HTERT RPE-1 (cell line): ENCODE results near the gene GPR35.
"Not testable (repeated sequence)": the region's sequence is repeated elsewhere in the genome, so short reads cannot be mapped to it uniquely, and the experiment has no call there.

Source experiments
- in situ Hi-C: fragments of 300-500 bp; cut with MboI; formaldehyde crosslinking; loops from 4 replicates; pipeline ENCODE4 v1.14.3; 2020; ENCODE audit warnings: low sequenced_read_pairs

Gene GPR35

GRCh38 chr2:240650254-240650965 is 25.1 kb downstream of the GPR35 start:
- in situ Hi-C loops, result no loop called here

- in situ Hi-C loops, result no loop called here
Observed at GRCh38 chr2:240651185-240651584, 25.9 kb downstream of the GPR35 start.

GRCh38 chr2:240655931-240656886 is 30.9 kb downstream of the GPR35 start:
- in situ Hi-C loops, result no loop called here

- in situ Hi-C loops, result not testable (repeated sequence)
Observed at GRCh38 chr2:240659883-240660282, 34.6 kb downstream of the GPR35 start.

GRCh38 chr2:240662681-240663080 is 37.4 kb downstream of the GPR35 start:
- in situ Hi-C loops, result no loop called here

- in situ Hi-C loops, result no loop called here
Observed at GRCh38 chr2:240663546-240664190, 38.4 kb downstream of the GPR35 start.

- in situ Hi-C loops, result no loop called here
Observed at GRCh38 chr2:240664622-240665021, 39.3 kb downstream of the GPR35 start.

GRCh38 chr2:240670402-240670801 is 45.1 kb downstream of the GPR35 start:
- in situ Hi-C loops, result no loop called here

GRCh38 chr2:240670950-240671349 is 45.7 kb downstream of the GPR35 start:
- in situ Hi-C loops, result no loop called here

- in situ Hi-C loops, result no loop called here
Observed at GRCh38 chr2:240672076-240672700, 46.9 kb downstream of the GPR35 start.

- in situ Hi-C loops, result no loop called here
Observed at GRCh38 chr2:240672701-240673190, 47.5 kb downstream of the GPR35 start.

GRCh38 chr2:240674461-240675184 is 49.3 kb downstream of the GPR35 start:
- in situ Hi-C loops, result not testable (repeated sequence)

- in situ Hi-C loops, result not testable (repeated sequence)
Observed at GRCh38 chr2:240675345-240675744, 50.1 kb downstream of the GPR35 start.

- in situ Hi-C loops, result not testable (repeated sequence)
Observed at GRCh38 chr2:240678043-240678442, 52.8 kb downstream of the GPR35 start.

- in situ Hi-C loops, result not testable (repeated sequence)
Observed at GRCh38 chr2:240678909-240679308, 53.6 kb downstream of the GPR35 start.

GRCh38 chr2:240680185-240680584 is 54.9 kb downstream of the GPR35 start:
- in situ Hi-C loops, result not testable (repeated sequence)
